Neural progenitor cell (in vitro differentiated cells): Measurements from ENCODE around the gene GMPR. TPM values are rescaled to one million over a fixed set of nuclear protein-coding genes. Genes with fewer than 3 reads are reported as not detected.

ENCODE experiments used
- DNase-seq: peaks from one replicate; pipeline ENCODE4 v3.0.0-alpha.2; 2016; ENCODE audit warnings: low spot score
- H2AFZ ChIP-seq: fragments of 200-600 bp; sonication (generic); replicated peaks from 2 replicates; pipeline ENCODE4 v1.6.1; 2016; ENCODE audit warnings: antibody characterized with exemption
- H3F3A ChIP-seq: fragments of 200-600 bp; sonication (generic); 2 replicates; pipeline ENCODE4 v1.6.1; 2016; ENCODE audit warnings: antibody characterized with exemption, low read depth
- H3K27ac ChIP-seq: fragments of 200-600 bp; sonication (generic); 2 replicates; pipeline ENCODE4 v1.5.1; 2016; ENCODE audit warnings: mild to moderate bottlenecking
- H3K27me3 ChIP-seq: fragments of 200-600 bp; sonication (generic); 2 replicates; pipeline ENCODE4 v1.6.1; 2016; ENCODE audit warnings: mild to moderate bottlenecking, moderate library complexity
- H3K36me3 ChIP-seq: fragments of 200-600 bp; sonication (generic); 2 replicates; pipeline ENCODE4 v1.5.1; 2016
- H3K4me1 ChIP-seq: fragments of 200-600 bp; sonication (generic); 2 replicates; pipeline ENCODE4 v1.6.1; 2016; ENCODE audit warnings: mixed run types
- H3K4me2 ChIP-seq: fragments of 200-600 bp; sonication (generic); 2 replicates; pipeline ENCODE4 v1.6.1; 2016
- H3K4me3 ChIP-seq: fragments of 200-600 bp; sonication (generic); 2 replicates; pipeline ENCODE4 v1.5.1; 2016
- H3K79me2 ChIP-seq: fragments of 200-600 bp; sonication (generic); 2 replicates; pipeline ENCODE4 v1.6.1; 2016; ENCODE audit warnings: low read depth
- H3K9ac ChIP-seq: fragments of 200-600 bp; sonication (generic); 2 replicates; pipeline ENCODE4 v1.6.1; 2016
- H3K9me3 ChIP-seq: fragments of 200-600 bp; sonication (generic); 2 replicates; pipeline ENCODE4 v1.5.1; 2016; ENCODE audit warnings: low read depth
- H4K20me1 ChIP-seq: fragments of 200-600 bp; sonication (generic); 2 replicates; pipeline ENCODE4 v1.6.1; 2016; ENCODE audit warnings: low read depth
- H3K27ac Mint-ChIP-seq: 3 replicates; pipeline ENCODE4 v1.8.0; 2021; ENCODE audit warnings: mixed read lengths
- H3K27me3 Mint-ChIP-seq: 2 replicates; pipeline ENCODE4 v1.8.0; 2022; ENCODE audit warnings: low read depth, mild to moderate bottlenecking, inconsistent platforms, moderate library complexity, mixed read lengths; ENCODE audit not compliant: insufficient read depth
- H3K36me3 Mint-ChIP-seq: 3 replicates; pipeline ENCODE4 v1.8.0; 2021; ENCODE audit warnings: mixed read lengths
- H3K4me1 Mint-ChIP-seq: 3 replicates; pipeline ENCODE4 v1.8.0; 2021; ENCODE audit warnings: mixed read lengths
- H3K4me3 Mint-ChIP-seq: 3 replicates; pipeline ENCODE4 v1.8.0; 2021; ENCODE audit warnings: mild to moderate bottlenecking, moderate library complexity, mixed read lengths
- H3K9me3 Mint-ChIP-seq: 3 replicates; pipeline ENCODE4 v1.8.0; 2020; ENCODE audit warnings: mixed read lengths
- CTCF ChIP-seq: fragments of 200-600 bp; sonication (generic); IDR thresholded peaks from 2 replicates; pipeline ENCODE4 v1.5.1; 2017; ENCODE audit warnings: antibody characterized with exemption, mild to moderate bottlenecking
- EZH2 ChIP-seq: fragments of 200-600 bp; sonication (generic); IDR thresholded peaks from 2 replicates; pipeline ENCODE4 v1.6.1; 2017; ENCODE audit warnings: antibody characterized with exemption, mild to moderate bottlenecking, moderate library complexity
- EZH2phosphoT487 ChIP-seq: fragments of 200-600 bp; sonication (generic); IDR thresholded peaks from 2 replicates; pipeline ENCODE4 v1.6.1; 2017; ENCODE audit warnings: antibody characterized with exemption
- total RNA-seq: library from RNA; depleted of rRNA; stranded (reverse); fragments of >200 nt; gene quantifications from 2 replicates; pipeline ENCODE4 v1.2.3, GENCODE V29; 2015; ENCODE audit warnings: low replicate concordance

GMPR gene
- total RNA-seq, 1 donor from 2014 or later, result not detected

- H3K9me3 Mint-ChIP-seq, result no peaks in the 10 kb centered on the region
- no peak for DNase-seq
- H3K27me3 Mint-ChIP-seq, result peaks cover 7% of the 10 kb centered on the region
- no peak overlapping the region for H3K4me3 Mint-ChIP-seq
- no peaks in the 10 kb centered on the region for H3K9me3 ChIP-seq
- H3F3A ChIP-seq, result peaks cover 9% of the 10 kb centered on the region
- no peak overlapping the region for H3K27ac ChIP-seq
- H3K4me3 ChIP-seq, result no peak overlapping the region
- H3K27me3 ChIP-seq, result no peaks in the 10 kb centered on the region
- no peaks in the 10 kb centered on the region for H3K79me2 ChIP-seq
- H3K4me1 ChIP-seq, result peaks cover 10% of the 10 kb centered on the region
- H3K4me2 ChIP-seq, result no peak overlapping the region
- H3K27ac Mint-ChIP-seq, result no peak overlapping the region
- no peak overlapping the region for H2AFZ ChIP-seq
- TF ChIP-seq EZH2 (no peak), EZH2phosphoT487 (no peak), CTCF (no peak)
- no peaks in the 10 kb centered on the region for H4K20me1 ChIP-seq
- no peaks in the 10 kb centered on the region for H3K36me3 Mint-ChIP-seq
- H3K9ac ChIP-seq, result no peak overlapping the region
- H3K4me1 Mint-ChIP-seq, result peaks cover 15% of the 10 kb centered on the region
- H3K36me3 ChIP-seq, result no peaks in the 10 kb centered on the region
These were observed 96.3 kb downstream of the GMPR start for GRCh38 chr6:16334671-16335070.

GRCh38 chr6:16335176-16335575, 96.8 kb downstream of the GMPR start:
- H4K20me1 ChIP-seq, result no peaks in the 10 kb centered on the region
- Mint-ChIP-seq H3K4me3 (no peak overlapping the region), H3K36me3 (no peaks in the 10 kb centered on the region), H3K4me1 (peaks cover 15% of the 10 kb centered on the region), H3K27me3 (peaks cover 7% of the 10 kb centered on the region), H3K27ac (no peak overlapping the region), H3K9me3 (no peaks in the 10 kb centered on the region)
- no peak for DNase-seq
- no peaks in the 10 kb centered on the region for H3K9me3 ChIP-seq
- H3F3A ChIP-seq, result peaks cover 9% of the 10 kb centered on the region
- no peak for TF ChIP-seq EZH2
- no peak for TF ChIP-seq CTCF
- TF ChIP-seq EZH2phosphoT487, result no peak
- no peak overlapping the region for H3K4me2 ChIP-seq
- H3K27ac ChIP-seq, result no peak overlapping the region
- no peak overlapping the region for H3K9ac ChIP-seq
- no peak overlapping the region for H2AFZ ChIP-seq
- H3K79me2 ChIP-seq, result no peaks in the 10 kb centered on the region
- no peaks in the 10 kb centered on the region for H3K27me3 ChIP-seq
- H3K36me3 ChIP-seq, result no peaks in the 10 kb centered on the region
- H3K4me1 ChIP-seq, result peaks cover 10% of the 10 kb centered on the region
- H3K4me3 ChIP-seq, result no peak overlapping the region

DNA sequence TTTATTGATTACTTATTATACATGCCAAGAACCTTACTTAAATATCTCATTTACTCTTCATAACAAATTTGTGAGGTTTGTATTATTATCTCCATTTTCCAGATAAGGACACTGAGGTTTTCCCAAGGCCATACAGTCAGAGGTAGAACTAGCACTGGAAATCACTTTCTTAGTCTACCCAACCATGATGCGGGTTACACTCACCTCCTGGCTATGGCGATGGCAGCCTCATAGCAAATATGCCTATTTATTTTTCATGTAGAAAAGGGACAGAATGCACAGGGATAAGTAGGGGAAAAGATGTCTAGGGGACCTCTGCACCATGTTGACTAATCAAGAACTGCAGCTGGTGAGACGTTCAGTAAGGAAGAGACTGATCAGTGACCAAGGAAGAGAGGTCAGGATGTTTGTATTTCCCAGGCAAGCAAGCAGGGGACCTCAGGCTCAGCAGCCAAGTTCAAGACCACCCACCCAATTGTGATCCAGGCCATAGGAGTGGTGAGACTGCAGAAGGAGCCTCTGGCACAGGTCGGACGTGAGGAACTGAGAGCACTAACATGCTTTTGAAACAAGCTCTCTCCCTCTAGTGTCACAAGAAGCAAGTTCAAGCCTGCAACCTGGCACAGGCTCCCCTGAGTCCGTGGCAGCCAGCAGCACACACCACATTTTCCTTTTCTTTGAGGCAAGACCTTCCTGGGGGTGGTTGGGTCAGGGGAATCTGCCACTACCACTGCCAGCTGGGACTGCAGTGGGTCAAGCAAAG, 97.8 kb downstream of the GMPR start:
- Mint-ChIP-seq H3K4me1 (peaks cover 15% of the 10 kb centered on the region), H3K27ac (no peak overlapping the region), H3K36me3 (no peaks in the 10 kb centered on the region), H3K4me3 (no peak overlapping the region), H3K9me3 (peaks cover 2% of the 10 kb centered on the region), H3K27me3 (peaks cover 7% of the 10 kb centered on the region)
- Histone ChIP-seq H3K4me1 (peaks cover 10% of the 10 kb centered on the region), H4K20me1 (no peaks in the 10 kb centered on the region), H3F3A (peaks cover 8% of the 10 kb centered on the region), H3K9me3 (no peaks in the 10 kb centered on the region), H2AFZ (no peak overlapping the region), H3K27me3 (no peaks in the 10 kb centered on the region), H3K4me3 (no peak overlapping the region), H3K4me2 (no peak overlapping the region), H3K36me3 (no peaks in the 10 kb centered on the region), H3K79me2 (no peaks in the 10 kb centered on the region), H3K9ac (no peak overlapping the region), H3K27ac (no peak overlapping the region)
- no peak for DNase-seq
- TF ChIP-seq EZH2 (no peak), CTCF (no peak), EZH2phosphoT487 (no peak)
